IMR-90 (cell line): ENCODE measurements around the gene TRPM7. TPM values are rescaled to one million over a fixed set of nuclear protein-coding genes. Genes with fewer than 3 reads are reported as not detected.

Experiments
- microRNA-seq, 2 experiments: library from miRNA; stranded (forward) in 1 of 2; unstranded in 1 of 2; fragments of 10-50 nt in 1 of 2; fragments of <30 nt in 1 of 2; gene quantifications in 1 of 2; microRNA quantifications in 1 of 2; one replicate each; pipeline versions ENCODE3 to v1.1.0; 2013 to 2020; ENCODE audit not compliant: insufficient read depth in 1 of 2, insufficient read length in 1 of 2, unreplicated experiment in 1 of 2
- polyA plus RNA-seq, 3 experiments: library from polyadenylated mRNA; depleted of rRNA; stranded (reverse); fragments of >200 nt; gene quantifications; 2 replicates each; pipeline ENCODE4 v1.2.3, GENCODE V29; 2012; ENCODE audit warnings: low replicate concordance in 1 of 3
- small RNA-seq, 5 experiments: library from RNA; depleted of rRNA; stranded (forward); fragments of <200 nt; gene quantifications; one replicate each; pipeline ENCODE3, GENCODE V24; 2012
- total RNA-seq: library from RNA; depleted of rRNA; stranded (reverse); fragments of >200 nt; gene quantifications from 2 replicates; pipeline ENCODE4 v1.2.3, GENCODE V29; 2012; rRNA removed

TRPM7 gene
- total and polyA plus RNA-seq, 2 of the 4 experiments (the other 2 are of a cell fraction): 10.6 to 27.8 TPM

Small RNAs within 50 kb of the gene (microRNA-seq; reads per million reads assigned to microRNA genes)
- not detected for gene RN7SL354P (ENCODE audit: insufficient read depth, insufficient read length)

Small RNAs within 50 kb of the gene (small RNA-seq; reads per million reads assigned to genes)
- 0 reads per million in 5 experiments for gene RN7SL354P

Other genes starting within 250 kb of the TRPM7 start
- not detected in 2 replicates for gene USP50, start 140.1 kb downstream of the TRPM7 start, total RNA-seq
- not detected in 2 replicates for gene USP50, start 140.1 kb downstream of the TRPM7 start, polyA plus RNA-seq (2012; rRNA removed)
- gene SPPL2A, start 78.9 kb upstream of the TRPM7 start, total RNA-seq: 53.8 and 82.5 TPM in 2 replicates
- 20.7 and 29.2 TPM in 2 replicates for gene SPPL2A, start 78.9 kb upstream of the TRPM7 start, polyA plus RNA-seq (2012; rRNA removed)
- gene AP4E1, start 221.9 kb upstream of the TRPM7 start, total RNA-seq: 6.8 and 12.8 TPM in 2 replicates
- 2.1 and 3.1 TPM in 2 replicates for gene AP4E1, start 221.9 kb upstream of the TRPM7 start, polyA plus RNA-seq (2012; rRNA removed)